HepG2 (cell line): ENCODE measurements around the gene USF2. TPM values are rescaled to one million over a fixed set of nuclear protein-coding genes. Genes with fewer than 3 reads are reported as not detected.
A peak's percentile ranks its signal among the peaks of the same experiment; 100 is the strongest.

Source experiments
- CENPT ChIP-seq: sonication (generic); formaldehyde crosslinking; IDR thresholded peaks from 2 replicates; pipeline ENCODE4 v1.8.0; 2022; ENCODE audit warnings: low read depth, mild to moderate bottlenecking, moderate library complexity, missing genetic modification reagents
- FOXO1 ChIP-seq: sonication (generic); formaldehyde crosslinking; IDR thresholded peaks from 2 replicates; pipeline ENCODE4 v1.4.0; 2020; ENCODE audit warnings: missing genetic modification reagents
- HMGXB3 ChIP-seq: sonication (generic); formaldehyde crosslinking; IDR thresholded peaks from 2 replicates; pipeline ENCODE4 v1.4.0; 2020; ENCODE audit warnings: missing genetic modification reagents, borderline replicate concordance
- HNF4A ChIP-seq: sonication (generic); formaldehyde crosslinking; IDR thresholded peaks from 2 replicates; pipeline ENCODE4 v1.4.0; 2020; ENCODE audit warnings: missing genetic modification reagents
- HOXA5 ChIP-seq: sonication (generic); formaldehyde crosslinking; IDR thresholded peaks from 2 replicates; pipeline ENCODE4 v1.4.0; 2020; ENCODE audit warnings: missing genetic modification reagents
- MAX ChIP-seq: IDR thresholded peaks from 2 replicates; pipeline ENCODE4 v1.6.1; 2012; ENCODE audit warnings: inconsistent platforms
- PHF21A ChIP-seq: sonication (generic); formaldehyde crosslinking; IDR thresholded peaks from 2 replicates; pipeline ENCODE4 v1.5.0; 2020; ENCODE audit warnings: mild to moderate bottlenecking, missing genetic modification reagents
- RELA ChIP-seq: sonication (generic); formaldehyde crosslinking; IDR thresholded peaks from 2 replicates; pipeline ENCODE4 v1.4.0; 2020; ENCODE audit warnings: missing genetic modification reagents
- SAP130 ChIP-seq: IDR thresholded peaks from 2 replicates; pipeline ENCODE4 v1.6.1; 2016; ENCODE audit warnings: low read depth
- SP5 ChIP-seq: IDR thresholded peaks from 2 replicates; pipeline ENCODE4 v1.6.1; 2016; ENCODE audit warnings: low read depth, borderline replicate concordance
- TEAD3 ChIP-seq: optimal IDR thresholded peaks from 2 replicates; pipeline ENCODE3; 2016; ENCODE audit warnings: borderline replicate concordance
- ZBTB33 ChIP-seq: sonication (generic); formaldehyde crosslinking; IDR thresholded peaks from 2 replicates; pipeline ENCODE4 v1.4.0; 2020; ENCODE audit warnings: missing genetic modification reagents
- ZNF430 ChIP-seq: sonication (generic); formaldehyde crosslinking; IDR thresholded peaks from 2 replicates; pipeline ENCODE4 v1.9.0; 2021; ENCODE audit warnings: mild to moderate bottlenecking, missing genetic modification reagents
- ZNF768 ChIP-seq: sonication (generic); formaldehyde crosslinking; IDR thresholded peaks from 2 replicates; pipeline ENCODE4 v1.4.0; 2020; ENCODE audit warnings: missing genetic modification reagents
- polyA plus RNA-seq, 8 experiments: library from polyadenylated mRNA; depleted of rRNA in 3 of 8; stranded (reverse) in 7 of 8; unstranded in 1 of 8; fragments of >200 nt; fragmentation: Illumina TruSeq in 4 of 8; extraction: Trizol in 4 of 8; gene quantifications; 2 replicates each; pipeline versions ENCODE4 v1.2.1 to v1.2.3, GENCODE V29; 2011 to 2016; ENCODE audit warnings: low read depth in 4 of 8, missing spikeins in 1 of 8, mixed read lengths in 1 of 8; ENCODE audit not compliant: insufficient read depth in 1 of 8
- total RNA-seq, 5 experiments: library from RNA; depleted of rRNA; stranded (reverse); fragments of >200 nt; fragmentation: Illumina TruSeq; extraction: Trizol; gene quantifications; 2 replicates each; pipeline ENCODE4 v1.2.3, GENCODE V29; 2016; ENCODE audit warnings: low read depth in 1 of 5
- TF ChIP-seq, protein P1 (sequence below): IDR thresholded peaks from 2 replicates; pipeline ENCODE4 v1.6.1; 2016; ENCODE audit warnings: missing compliant biosample characterization, missing genetic modification reagents, borderline replicate concordance
- TF ChIP-seq, protein P2 (sequence below): sonication (generic); formaldehyde crosslinking; IDR thresholded peaks from 2 replicates; pipeline ENCODE4 v1.4.0; 2020; ENCODE audit warnings: missing genetic modification reagents
- TF ChIP-seq, protein P3 (sequence below): sonication (generic); formaldehyde crosslinking; IDR thresholded peaks from 2 replicates; pipeline ENCODE4 v1.4.0; 2020; ENCODE audit warnings: missing genetic modification reagents, borderline replicate concordance

USF2 gene
- total and polyA plus RNA-seq, 2 of the 13 experiments (the other 11 are each of a cell fraction or from before 2014, with no cell fraction given), result 54.9 to 106 TPM

DNA sequence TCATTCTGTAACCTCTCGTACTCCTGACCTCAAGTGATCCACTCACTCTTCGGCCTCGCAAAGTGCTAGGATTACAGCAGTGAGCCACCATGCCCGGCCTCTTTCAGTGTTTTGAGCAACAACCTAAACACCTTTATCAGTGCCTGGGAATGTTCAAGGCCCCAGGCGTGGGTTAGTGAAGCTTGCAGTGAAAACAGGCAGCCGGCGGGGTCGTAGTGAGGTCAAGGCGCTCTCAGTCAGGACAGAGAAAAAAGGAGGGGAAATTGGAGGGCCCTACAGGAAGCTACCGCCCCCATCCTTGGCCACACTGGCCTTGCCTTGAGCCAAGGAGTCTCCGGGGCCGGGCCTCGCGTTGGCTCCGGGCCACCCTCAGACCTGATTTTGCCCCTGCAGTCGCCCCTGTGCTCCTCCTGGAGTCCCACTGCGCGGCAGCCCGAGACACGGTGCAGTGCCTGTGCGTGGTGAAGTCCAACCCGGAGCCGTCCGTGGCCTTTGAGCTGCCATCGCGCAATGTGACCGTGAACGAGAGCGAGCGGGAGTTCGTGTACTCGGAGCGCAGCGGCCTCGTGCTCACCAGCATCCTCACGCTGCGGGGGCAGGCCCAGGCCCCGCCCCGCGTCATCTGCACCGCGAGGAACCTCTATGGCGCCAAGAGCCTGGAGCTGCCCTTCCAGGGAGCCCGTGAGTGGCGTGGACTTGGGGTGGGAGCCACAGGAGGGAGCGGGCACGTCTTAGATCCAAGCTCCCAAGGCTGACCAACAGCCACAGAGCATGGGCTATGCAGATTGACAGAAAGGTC is 40.9 kb downstream of the USF2 start (continued):
- TF ChIP-seq, protein P1, sequence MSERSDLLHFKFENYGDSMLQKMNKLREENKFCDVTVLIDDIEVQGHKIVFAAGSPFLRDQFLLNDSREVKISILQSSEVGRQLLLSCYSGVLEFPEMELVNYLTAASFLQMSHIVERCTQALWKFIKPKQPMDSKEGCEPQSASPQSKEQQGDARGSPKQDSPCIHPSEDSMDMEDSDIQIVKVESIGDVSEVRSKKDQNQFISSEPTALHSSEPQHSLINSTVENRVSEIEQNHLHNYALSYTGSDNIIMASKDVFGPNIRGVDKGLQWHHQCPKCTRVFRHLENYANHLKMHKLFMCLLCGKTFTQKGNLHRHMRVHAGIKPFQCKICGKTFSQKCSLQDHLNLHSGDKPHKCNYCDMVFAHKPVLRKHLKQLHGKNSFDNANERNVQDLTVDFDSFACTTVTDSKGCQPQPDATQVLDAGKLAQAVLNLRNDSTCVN (CRISPR knock-in tag), result no peak
- TF ChIP-seq FOXO1 (CRISPR knock-in tag), result peak; percentile 84
- TF ChIP-seq, protein P2, sequence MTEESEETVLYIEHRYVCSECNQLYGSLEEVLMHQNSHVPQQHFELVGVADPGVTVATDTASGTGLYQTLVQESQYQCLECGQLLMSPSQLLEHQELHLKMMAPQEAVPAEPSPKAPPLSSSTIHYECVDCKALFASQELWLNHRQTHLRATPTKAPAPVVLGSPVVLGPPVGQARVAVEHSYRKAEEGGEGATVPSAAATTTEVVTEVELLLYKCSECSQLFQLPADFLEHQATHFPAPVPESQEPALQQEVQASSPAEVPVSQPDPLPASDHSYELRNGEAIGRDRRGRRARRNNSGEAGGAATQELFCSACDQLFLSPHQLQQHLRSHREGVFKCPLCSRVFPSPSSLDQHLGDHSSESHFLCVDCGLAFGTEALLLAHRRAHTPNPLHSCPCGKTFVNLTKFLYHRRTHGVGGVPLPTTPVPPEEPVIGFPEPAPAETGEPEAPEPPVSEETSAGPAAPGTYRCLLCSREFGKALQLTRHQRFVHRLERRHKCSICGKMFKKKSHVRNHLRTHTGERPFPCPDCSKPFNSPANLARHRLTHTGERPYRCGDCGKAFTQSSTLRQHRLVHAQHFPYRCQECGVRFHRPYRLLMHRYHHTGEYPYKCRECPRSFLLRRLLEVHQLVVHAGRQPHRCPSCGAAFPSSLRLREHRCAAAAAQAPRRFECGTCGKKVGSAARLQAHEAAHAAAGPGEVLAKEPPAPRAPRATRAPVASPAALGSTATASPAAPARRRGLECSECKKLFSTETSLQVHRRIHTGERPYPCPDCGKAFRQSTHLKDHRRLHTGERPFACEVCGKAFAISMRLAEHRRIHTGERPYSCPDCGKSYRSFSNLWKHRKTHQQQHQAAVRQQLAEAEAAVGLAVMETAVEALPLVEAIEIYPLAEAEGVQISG (CRISPR knock-in tag), result 0 out of 2 replicates have a peak, but pooled peaks have one; percentile 63
- TF ChIP-seq, protein P3, sequence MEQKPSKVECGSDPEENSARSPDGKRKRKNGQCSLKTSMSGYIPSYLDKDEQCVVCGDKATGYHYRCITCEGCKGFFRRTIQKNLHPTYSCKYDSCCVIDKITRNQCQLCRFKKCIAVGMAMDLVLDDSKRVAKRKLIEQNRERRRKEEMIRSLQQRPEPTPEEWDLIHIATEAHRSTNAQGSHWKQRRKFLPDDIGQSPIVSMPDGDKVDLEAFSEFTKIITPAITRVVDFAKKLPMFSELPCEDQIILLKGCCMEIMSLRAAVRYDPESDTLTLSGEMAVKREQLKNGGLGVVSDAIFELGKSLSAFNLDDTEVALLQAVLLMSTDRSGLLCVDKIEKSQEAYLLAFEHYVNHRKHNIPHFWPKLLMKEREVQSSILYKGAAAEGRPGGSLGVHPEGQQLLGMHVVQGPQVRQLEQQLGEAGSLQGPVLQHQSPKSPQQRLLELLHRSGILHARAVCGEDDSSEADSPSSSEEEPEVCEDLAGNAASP (CRISPR knock-in tag), result peak; percentile 95
- TF ChIP-seq TEAD3 (CRISPR knock-in tag), result peak; percentile 78
- TF ChIP-seq ZNF430 (CRISPR knock-in tag), result peak; percentile 57; the same call in 1 of the 2 replicates
- TF ChIP-seq ZBTB33 (CRISPR knock-in tag), result peak; percentile 95
- TF ChIP-seq HNF4A (CRISPR knock-in tag), result peak; percentile 67
- 0 out of 2 replicates have a peak, but pooled peaks have one; percentile 19 for TF ChIP-seq SP5 (CRISPR knock-in tag)
- TF ChIP-seq PHF21A (CRISPR knock-in tag), result peak; percentile 47; the same call in 1 of the 2 replicates
- TF ChIP-seq MAX, result peak; percentile 29; the same call in 1 of the 2 replicates
- TF ChIP-seq RELA (CRISPR knock-in tag), result no peak
- TF ChIP-seq CENPT (CRISPR knock-in tag), result no peak
- no peak for TF ChIP-seq HOXA5 (CRISPR knock-in tag)
- TF ChIP-seq HMGXB3 (CRISPR knock-in tag), result no peak
- 0 out of 2 replicates have a peak, but pooled peaks have one; percentile 38 for TF ChIP-seq SAP130 (CRISPR knock-in tag)
- TF ChIP-seq ZNF768 (CRISPR knock-in tag), result peak; percentile 11; the same call in 1 of the 2 replicates
